ENCODE results near the gene GPR68. TPM values are rescaled to one million over a fixed set of nuclear protein-coding genes. Genes with fewer than 3 reads are reported as not detected.
A peak's percentile ranks its signal among the peaks of the same experiment; 100 is the strongest.

Gene GPR68
- total RNA-seq, 1 donor from 2014 or later: 4.2 TPM

DNA sequence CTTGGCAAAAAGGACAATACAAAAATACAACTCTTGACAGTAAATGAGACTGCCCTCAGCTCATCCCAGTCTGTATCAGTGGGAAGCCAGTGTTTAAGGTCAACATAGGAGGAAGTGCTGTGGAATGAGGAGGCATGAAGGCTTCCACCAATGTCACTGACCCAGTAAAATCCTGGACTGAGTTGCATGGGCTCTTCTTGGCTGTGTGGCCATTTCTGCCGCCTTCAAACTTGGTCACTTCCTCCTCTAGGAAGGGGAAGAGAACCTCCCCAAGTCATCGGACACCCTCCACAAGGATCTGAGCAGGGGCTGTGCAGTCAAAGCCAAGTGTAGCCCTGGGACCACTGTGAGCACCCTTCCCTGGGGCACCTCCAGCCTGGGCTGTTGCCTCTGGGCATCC lies 11.9 kb downstream of the GPR68 start:
- H3K36me3 ChIP-seq: no peaks in the 10 kb centered on the region
- intact Hi-C loops (cut with DNase I): no loop called here
- TF ChIP-seq POLR2A (IDR thresholded peaks at IDR 0.05) (no peak), POLR2AphosphoS5 (IDR thresholded peaks at IDR 0.05; ENCODE audit: insufficient read depth in 1 of 2, low read depth in 1 of 2) (no peak)
- TF ChIP-seq, protein P1, sequence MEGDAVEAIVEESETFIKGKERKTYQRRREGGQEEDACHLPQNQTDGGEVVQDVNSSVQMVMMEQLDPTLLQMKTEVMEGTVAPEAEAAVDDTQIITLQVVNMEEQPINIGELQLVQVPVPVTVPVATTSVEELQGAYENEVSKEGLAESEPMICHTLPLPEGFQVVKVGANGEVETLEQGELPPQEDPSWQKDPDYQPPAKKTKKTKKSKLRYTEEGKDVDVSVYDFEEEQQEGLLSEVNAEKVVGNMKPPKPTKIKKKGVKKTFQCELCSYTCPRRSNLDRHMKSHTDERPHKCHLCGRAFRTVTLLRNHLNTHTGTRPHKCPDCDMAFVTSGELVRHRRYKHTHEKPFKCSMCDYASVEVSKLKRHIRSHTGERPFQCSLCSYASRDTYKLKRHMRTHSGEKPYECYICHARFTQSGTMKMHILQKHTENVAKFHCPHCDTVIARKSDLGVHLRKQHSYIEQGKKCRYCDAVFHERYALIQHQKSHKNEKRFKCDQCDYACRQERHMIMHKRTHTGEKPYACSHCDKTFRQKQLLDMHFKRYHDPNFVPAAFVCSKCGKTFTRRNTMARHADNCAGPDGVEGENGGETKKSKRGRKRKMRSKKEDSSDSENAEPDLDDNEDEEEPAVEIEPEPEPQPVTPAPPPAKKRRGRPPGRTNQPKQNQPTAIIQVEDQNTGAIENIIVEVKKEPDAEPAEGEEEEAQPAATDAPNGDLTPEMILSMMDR (IDR thresholded peaks at IDR 0.05): no peak
- H3K4me3 ChIP-seq: no peak overlapping the region
- no peaks in the 10 kb centered on the region for H3K4me1 ChIP-seq
- H3K9me3 ChIP-seq: no peaks in the 10 kb centered on the region
- H3K27me3 ChIP-seq: no peaks in the 10 kb centered on the region
- no peak for DNase-seq (ENCODE audit: extremely low spot score in 2 of 2)
- no peak overlapping the region for H3K27ac ChIP-seq

DNA sequence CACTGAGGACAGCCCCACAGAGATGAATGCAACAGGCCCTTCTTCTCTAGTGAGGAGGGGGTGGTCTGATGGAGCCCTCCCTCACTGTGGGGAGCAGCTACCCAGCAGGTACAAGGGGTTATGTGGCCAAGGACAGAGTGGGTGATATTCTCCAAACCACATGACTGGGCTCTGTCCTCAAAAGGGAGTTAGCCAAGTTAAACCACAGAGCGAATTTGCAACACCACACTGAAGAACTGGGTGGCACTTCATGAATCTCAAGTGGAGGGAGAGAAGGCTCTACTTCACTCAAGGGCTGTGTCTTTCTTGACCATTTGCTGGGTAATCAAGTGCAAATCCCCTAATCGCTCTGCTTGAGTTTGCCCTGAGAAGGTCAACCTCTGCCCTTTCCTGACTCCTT lies 12.5 kb downstream of the GPR68 start:
- Histone ChIP-seq H3K9me3 (no peaks in the 10 kb centered on the region), H3K4me3 (no peak overlapping the region), H3K36me3 (no peaks in the 10 kb centered on the region), H3K4me1 (no peaks in the 10 kb centered on the region), H3K27me3 (no peaks in the 10 kb centered on the region), H3K27ac (no peak overlapping the region)
- intact Hi-C loops (cut with DNase I): no loop called here
- no peak for DNase-seq (ENCODE audit: extremely low spot score in 2 of 2)
- TF ChIP-seq POLR2A (IDR thresholded peaks at IDR 0.05): no peak
- TF ChIP-seq POLR2AphosphoS5 (IDR thresholded peaks at IDR 0.05; ENCODE audit: insufficient read depth in 1 of 2, low read depth in 1 of 2): no peak
- TF ChIP-seq, protein P1 (IDR thresholded peaks at IDR 0.05): no peak

DNA sequence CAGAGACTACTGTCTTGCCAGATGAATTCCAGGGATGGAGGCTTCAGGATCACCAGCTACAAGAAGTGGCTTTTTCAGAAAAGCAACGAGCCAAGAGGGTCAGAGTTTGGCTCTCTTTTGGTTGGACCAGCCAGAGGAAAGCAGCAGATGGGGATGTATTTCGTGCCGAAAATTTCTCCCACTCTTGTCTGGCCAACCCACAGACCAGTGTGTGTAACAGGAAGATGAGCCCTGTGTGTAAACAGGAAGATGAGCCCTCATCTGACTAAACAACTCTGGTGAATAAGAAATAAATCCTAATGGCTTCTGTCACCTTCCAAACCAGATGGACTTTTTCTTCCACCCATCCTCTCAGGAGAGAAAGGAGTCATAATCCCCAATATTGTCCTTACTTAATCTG lies 13.1 kb downstream of the GPR68 start:
- H3K4me3 ChIP-seq: no peak overlapping the region
- no peak for TF ChIP-seq POLR2AphosphoS5 (IDR thresholded peaks at IDR 0.05; ENCODE audit: insufficient read depth in 1 of 2, low read depth in 1 of 2)
- TF ChIP-seq, protein P1 (IDR thresholded peaks at IDR 0.05): no peak
- TF ChIP-seq POLR2A (IDR thresholded peaks at IDR 0.05): no peak
- no peaks in the 10 kb centered on the region for H3K9me3 ChIP-seq
- H3K27ac ChIP-seq: no peak overlapping the region
- no peaks in the 10 kb centered on the region for H3K4me1 ChIP-seq
- DNase-seq (ENCODE audit: extremely low spot score in 2 of 2): no peak
- H3K27me3 ChIP-seq: no peaks in the 10 kb centered on the region
- intact Hi-C loops (cut with DNase I): no loop called here
- H3K36me3 ChIP-seq: no peaks in the 10 kb centered on the region

- no peaks in the 10 kb centered on the region for H3K9me3 ChIP-seq
- H3K27ac ChIP-seq: no peak overlapping the region
- no peaks in the 10 kb centered on the region for H3K4me1 ChIP-seq
- TF ChIP-seq POLR2AphosphoS5 (IDR thresholded peaks at IDR 0.05; ENCODE audit: insufficient read depth in 1 of 2, low read depth in 1 of 2): no peak
- TF ChIP-seq, protein P1 (IDR thresholded peaks at IDR 0.05): no peak
- no peak for TF ChIP-seq POLR2A (IDR thresholded peaks at IDR 0.05)
- intact Hi-C loops (cut with DNase I): no loop called here
- no peaks in the 10 kb centered on the region for H3K27me3 ChIP-seq
- no peaks in the 10 kb centered on the region for H3K36me3 ChIP-seq
- DNase-seq (ENCODE audit: extremely low spot score in 2 of 2): no peak
- H3K4me3 ChIP-seq: no peak overlapping the region
These were observed 14.0 kb downstream of the GPR68 start for GRCh38 chr14:91230397-91231035.

- Histone ChIP-seq H3K4me1 (no peaks in the 10 kb centered on the region), H3K4me3 (no peak overlapping the region), H3K27ac (no peak overlapping the region), H3K9me3 (no peaks in the 10 kb centered on the region), H3K27me3 (no peaks in the 10 kb centered on the region), H3K36me3 (peaks cover 0 to 7% of the 10 kb centered on the region in 2 donors)
- intact Hi-C loops (cut with DNase I): no loop called here
- DNase-seq (ENCODE audit: extremely low spot score in 2 of 2): no peak
- TF ChIP-seq POLR2AphosphoS5 (IDR thresholded peaks at IDR 0.05; ENCODE audit: insufficient read depth in 1 of 2, low read depth in 1 of 2) (peak in 1 of 2 donors; percentile 41), POLR2A (IDR thresholded peaks at IDR 0.05) (no peak)
These were observed 14.7 kb downstream of the GPR68 start for GRCh38 chr14:91229743-91230200.

Measured in vagina (tissue), 2 donors.